ENCODE measurements around the gene ZBTB49. TPM values are rescaled to one million over a fixed set of nuclear protein-coding genes. Genes with fewer than 3 reads are reported as not detected.

Gene ZBTB49
- total and polyA plus RNA-seq, 3 experiments from 2014 or later, result 7.9 to 10.5 (median 8.7) TPM

- no peak overlapping the region for H3K27ac Mint-ChIP-seq
- H3K9me3 Mint-ChIP-seq, result no peaks in the 10 kb centered on the region
- Histone ChIP-seq H3K27ac (ENCODE audit: low read depth, low read length) (no peak overlapping the region), H3K36me3 (ENCODE audit: insufficient read depth, low read length) (no peaks in the 10 kb centered on the region), H3K9me3 (ENCODE audit: low read length) (no peaks in the 10 kb centered on the region), H3K4me3 (ENCODE audit: low read length) (no peak overlapping the region), H3K27me3 (ENCODE audit: insufficient read depth, low read length, poor library complexity, severe bottlenecking) (no peaks in the 10 kb centered on the region), H3K4me1 (ENCODE audit: insufficient read depth, low read length) (no peaks in the 10 kb centered on the region)
- no peak for DNase-seq
- ChIA-PET POLR2A (no interaction called here), CTCF (interaction anchor here (0.7 to 1.0 kb wide), 2 partner anchors 64 to 71 kb away, joined by 3 read pairs; no protein-coding TSS in a partner anchor)
- H3K27me3 Mint-ChIP-seq, result no peaks in the 10 kb centered on the region
- peaks cover 0 to 5% (median 4%) of the 10 kb centered on the region in 3 donors for H3K4me1 Mint-ChIP-seq
- H3K36me3 Mint-ChIP-seq, result peaks cover 1 to 10% (median 8%) of the 10 kb centered on the region in 3 donors
- H3K4me3 Mint-ChIP-seq, result no peak overlapping the region
Measured at GRCh38 chr4:4327652-4328121, 37.6 kb downstream of the ZBTB49 start.

- no peaks in the 10 kb centered on the region for H3K9me3 Mint-ChIP-seq
- POLR2A ChIA-PET, result no interaction called here
- H3K4me3 Mint-ChIP-seq, result no peak overlapping the region
- DNase-seq, result no peak
- no peaks in the 10 kb centered on the region for H3K27me3 ChIP-seq (ENCODE audit: insufficient read depth, low read length, poor library complexity, severe bottlenecking)
- H3K27ac ChIP-seq (ENCODE audit: low read depth, low read length), result no peak overlapping the region
- peaks cover 0 to 5% (median 4%) of the 10 kb centered on the region in 3 donors for H3K4me1 Mint-ChIP-seq
- H3K27me3 Mint-ChIP-seq, result no peaks in the 10 kb centered on the region
- H3K36me3 Mint-ChIP-seq, result peaks cover 0 to 8% (median 7%) of the 10 kb centered on the region in 3 donors
- no peaks in the 10 kb centered on the region for H3K9me3 ChIP-seq (ENCODE audit: low read length)
- H3K36me3 ChIP-seq (ENCODE audit: insufficient read depth, low read length), result no peaks in the 10 kb centered on the region
- H3K27ac Mint-ChIP-seq, result no peak overlapping the region
- no peaks in the 10 kb centered on the region for H3K4me1 ChIP-seq (ENCODE audit: insufficient read depth, low read length)
- H3K4me3 ChIP-seq (ENCODE audit: low read length), result no peak overlapping the region
- CTCF ChIA-PET, result interaction anchor here (0.7 kb wide), 1 partner anchor 64 kb away, joined by 3 read pairs; no protein-coding TSS in a partner anchor
Measured at GRCh38 chr4:4328206-4328605, 38.2 kb downstream of the ZBTB49 start.

- Mint-ChIP-seq H3K27me3 (no peaks in the 10 kb centered on the region), H3K27ac (no peak overlapping the region), H3K9me3 (no peaks in the 10 kb centered on the region), H3K4me1 (peaks cover 0 to 5% (median 4%) of the 10 kb centered on the region in 3 donors), H3K36me3 (peaks cover 0 to 4% (median 2%) of the 10 kb centered on the region in 3 donors), H3K4me3 (no peak overlapping the region)
- no peak for DNase-seq
- POLR2A ChIA-PET, result no interaction called here
- CTCF ChIA-PET, result no interaction called here
- H3K4me1 ChIP-seq (ENCODE audit: insufficient read depth, low read length), result no peaks in the 10 kb centered on the region
- no peaks in the 10 kb centered on the region for H3K9me3 ChIP-seq (ENCODE audit: low read length)
- no peaks in the 10 kb centered on the region for H3K27me3 ChIP-seq (ENCODE audit: insufficient read depth, low read length, poor library complexity, severe bottlenecking)
- no peaks in the 10 kb centered on the region for H3K36me3 ChIP-seq (ENCODE audit: insufficient read depth, low read length)
- H3K27ac ChIP-seq (ENCODE audit: low read depth, low read length), result no peak overlapping the region
- no peak overlapping the region for H3K4me3 ChIP-seq (ENCODE audit: low read length)
Measured at GRCh38 chr4:4328840-4329239, 38.8 kb downstream of the ZBTB49 start.

GRCh38 chr4:4329496-4329895, 39.4 kb downstream of the ZBTB49 start:
- CTCF ChIA-PET, result no interaction called here
- no peaks in the 10 kb centered on the region for H3K27me3 ChIP-seq (ENCODE audit: insufficient read depth, low read length, poor library complexity, severe bottlenecking)
- DNase-seq, result no peak
- Mint-ChIP-seq H3K27ac (no peak overlapping the region), H3K4me3 (no peak overlapping the region), H3K36me3 (peaks cover 0 to 3% (median 0%) of the 10 kb centered on the region in 3 donors), H3K4me1 (peaks cover under 1 to 6% (median 6%) of the 10 kb centered on the region in 3 donors), H3K9me3 (no peaks in the 10 kb centered on the region), H3K27me3 (no peaks in the 10 kb centered on the region)
- H3K9me3 ChIP-seq (ENCODE audit: low read length), result no peaks in the 10 kb centered on the region
- H3K4me1 ChIP-seq (ENCODE audit: insufficient read depth, low read length), result no peaks in the 10 kb centered on the region
- H3K4me3 ChIP-seq (ENCODE audit: low read length), result no peak overlapping the region
- POLR2A ChIA-PET, result no interaction called here
- no peak overlapping the region for H3K27ac ChIP-seq (ENCODE audit: low read depth, low read length)
- H3K36me3 ChIP-seq (ENCODE audit: insufficient read depth, low read length), result no peaks in the 10 kb centered on the region

GRCh38 chr4:4330794-4331193, 40.7 kb downstream of the ZBTB49 start:
- Mint-ChIP-seq H3K36me3 (peaks cover 0 to 3% (median 0%) of the 10 kb centered on the region in 3 donors), H3K4me1 (peaks cover 8 to 16% (median 15%) of the 10 kb centered on the region in 3 donors), H3K27ac (peak overlapping the region in 1 of 8 donors; percentile 73), H3K27me3 (no peaks in the 10 kb centered on the region), H3K4me3 (no peak overlapping the region), H3K9me3 (no peaks in the 10 kb centered on the region)
- Histone ChIP-seq H3K9me3 (ENCODE audit: low read length) (no peaks in the 10 kb centered on the region), H3K27ac (ENCODE audit: low read depth, low read length) (no peak overlapping the region), H3K36me3 (ENCODE audit: insufficient read depth, low read length) (no peaks in the 10 kb centered on the region), H3K4me1 (ENCODE audit: insufficient read depth, low read length) (no peaks in the 10 kb centered on the region), H3K4me3 (ENCODE audit: low read length) (no peak overlapping the region), H3K27me3 (ENCODE audit: insufficient read depth, low read length, poor library complexity, severe bottlenecking) (no peaks in the 10 kb centered on the region)
- POLR2A ChIA-PET, result no interaction called here
- DNase-seq, result no peak
- CTCF ChIA-PET, result interaction anchor here (2.4 kb wide), 1 partner anchor 71 kb away, joined by 16 read pairs; no protein-coding TSS in a partner anchor

- Histone ChIP-seq H3K4me1 (ENCODE audit: insufficient read depth, low read length) (no peaks in the 10 kb centered on the region), H3K27me3 (ENCODE audit: insufficient read depth, low read length, poor library complexity, severe bottlenecking) (no peaks in the 10 kb centered on the region), H3K4me3 (ENCODE audit: low read length) (no peak overlapping the region), H3K36me3 (ENCODE audit: insufficient read depth, low read length) (no peaks in the 10 kb centered on the region), H3K27ac (ENCODE audit: low read depth, low read length) (no peak overlapping the region), H3K9me3 (ENCODE audit: low read length) (no peaks in the 10 kb centered on the region)
- Mint-ChIP-seq H3K4me1 (peaks cover 8 to 16% (median 15%) of the 10 kb centered on the region in 3 donors), H3K27me3 (no peaks in the 10 kb centered on the region), H3K36me3 (peaks cover 0 to 3% (median 0%) of the 10 kb centered on the region in 3 donors), H3K9me3 (no peaks in the 10 kb centered on the region), H3K27ac (peak overlapping the region in 2 of 8 donors; percentile 39 to 43), H3K4me3 (no peak overlapping the region)
- DNase-seq, result no peak
- CTCF ChIA-PET, result interaction anchor here (0.9 to 8.8 kb wide), 5 partner anchors 10 to 83 kb away, joined by 3 to 97 read pairs (median 16); partner anchors contain the start of gene TMEM128
- POLR2A ChIA-PET, result no interaction called here
Measured at GRCh38 chr4:4332529-4332928, 42.5 kb downstream of the ZBTB49 start.

GRCh38 chr4:4333265-4333706, 43.2 kb downstream of the ZBTB49 start:
- Mint-ChIP-seq H3K4me3 (no peak overlapping the region), H3K9me3 (no peaks in the 10 kb centered on the region), H3K27ac (no peak overlapping the region), H3K27me3 (no peaks in the 10 kb centered on the region), H3K36me3 (peaks cover 0 to 3% (median 0%) of the 10 kb centered on the region in 3 donors), H3K4me1 (peaks cover 8 to 16% (median 15%) of the 10 kb centered on the region in 3 donors)
- H3K4me1 ChIP-seq (ENCODE audit: insufficient read depth, low read length), result no peaks in the 10 kb centered on the region
- H3K9me3 ChIP-seq (ENCODE audit: low read length), result no peaks in the 10 kb centered on the region
- H3K4me3 ChIP-seq (ENCODE audit: low read length), result no peak overlapping the region
- DNase-seq, result no peak
- H3K27me3 ChIP-seq (ENCODE audit: insufficient read depth, low read length, poor library complexity, severe bottlenecking), result no peaks in the 10 kb centered on the region
- ChIA-PET POLR2A (interaction anchor here (1.4 kb wide), 1 partner anchor 73 kb away, joined by 4 read pairs; no protein-coding TSS in a partner anchor), CTCF (interaction anchor here (0.5 to 8.8 kb wide), 6 partner anchors 11 to 151 kb away, joined by 3 to 97 read pairs (median 3); partner anchors contain the start of genes LYAR, TMEM128 and ZBTB49)
- H3K36me3 ChIP-seq (ENCODE audit: insufficient read depth, low read length), result no peaks in the 10 kb centered on the region
- H3K27ac ChIP-seq (ENCODE audit: low read depth, low read length), result no peak overlapping the region

- peak; percentile 68 to 86 (median 73) for DNase-seq
- no peak overlapping the region for H3K27ac ChIP-seq (ENCODE audit: low read depth, low read length)
- H3K4me3 Mint-ChIP-seq, result peak overlapping the region in 5 of 7 donors; percentile 30 to 79 (median 52)
- no peaks in the 10 kb centered on the region for H3K27me3 ChIP-seq (ENCODE audit: insufficient read depth, low read length, poor library complexity, severe bottlenecking)
- H3K4me1 ChIP-seq (ENCODE audit: insufficient read depth, low read length), result no peaks in the 10 kb centered on the region
- H3K27me3 Mint-ChIP-seq, result no peaks in the 10 kb centered on the region
- no peaks in the 10 kb centered on the region for H3K36me3 ChIP-seq (ENCODE audit: insufficient read depth, low read length)
- H3K4me3 ChIP-seq (ENCODE audit: low read length), result no peak overlapping the region
- H3K4me1 Mint-ChIP-seq, result peaks cover 8 to 16% (median 15%) of the 10 kb centered on the region in 3 donors
- H3K9me3 Mint-ChIP-seq, result no peaks in the 10 kb centered on the region
- H3K27ac Mint-ChIP-seq, result peak overlapping the region in 5 of 8 donors; percentile 6 to 84 (median 62)
- POLR2A ChIA-PET, result interaction anchor here (1.4 kb wide), 1 partner anchor 75 kb away, joined by 4 read pairs; no protein-coding TSS in a partner anchor
- H3K36me3 Mint-ChIP-seq, result peaks cover 0 to 2% (median 0%) of the 10 kb centered on the region in 3 donors
- CTCF ChIA-PET, result interaction anchor here (0.8 to 8.8 kb wide), 9 partner anchors 10 to 95 kb away, joined by 3 to 97 read pairs (median 4); partner anchors contain the start of gene TMEM128
- H3K9me3 ChIP-seq (ENCODE audit: low read length), result no peaks in the 10 kb centered on the region
Measured at GRCh38 chr4:4334798-4335520, 44.9 kb downstream of the ZBTB49 start.

Measured in CD8-positive, alpha-beta memory T cell (primary cell).